Left colon (tissue), 2 donors: ENCODE measurements around the gene TTLL4. TPM values are rescaled to one million over a fixed set of nuclear protein-coding genes. Genes with fewer than 3 reads are reported as not detected.

Experiments
- total RNA-seq, 2 donors: library from RNA; stranded (reverse); fragmentation: NEBNext Ultra II Directional; extraction: Animal tissue kit (Norgen Biotek cat#: 25700); gene quantifications; one replicate each; pipeline ENCODE4 v1.2.1, GENCODE V29; 2021
- donor health status: DM: no; HTN: no; CAD: no.
- donor health status: DM: yes; HTN: yes; CAD: no.

TTLL4 gene
- total RNA-seq, 2 donors from 2014 or later, result 17.6 to 25.4 TPM

Other genes with a start within 250 kb of the TTLL4 start
- gene USP37, start 142.5 kb upstream of the TTLL4 start, total RNA-seq, result 10 to 100 TPM in 1 of 2 donors, 1 to 10 TPM in 1; 9.3 to 14.6 TPM
- gene CNOT9, start 142.0 kb upstream of the TTLL4 start, total RNA-seq, result 10 to 100 TPM; 32.7 to 39.1 TPM
- 1 to 10 TPM; 1.0 to 3.8 TPM for gene PLCD4, start 102.9 kb upstream of the TTLL4 start, total RNA-seq
- 10 to 100 TPM; 17.9 to 19.5 TPM for gene ZNF142, start 51.2 kb upstream of the TTLL4 start, total RNA-seq
- gene BCS1L, start 51.2 kb upstream of the TTLL4 start, total RNA-seq, result 10 to 100 TPM; 29.5 to 30.2 TPM
- 10 to 100 TPM; 14.6 to 14.9 TPM for gene RNF25, start 38.8 kb upstream of the TTLL4 start, total RNA-seq
- 10 to 100 TPM; 21.3 to 25.6 TPM for gene STK36, start 38.7 kb upstream of the TTLL4 start, total RNA-seq
- 10 to 100 TPM; 28.1 to 52.7 TPM for gene CYP27A1, start 71.3 kb downstream of the TTLL4 start, total RNA-seq
- gene PRKAG3, start 121.0 kb downstream of the TTLL4 start, total RNA-seq, result not detected
- under 1 TPM; 0.43 to 0.92 TPM for gene WNT6, start 149.0 kb downstream of the TTLL4 start, total RNA-seq
- 1 to 10 TPM in 1 of 2 donors, under 1 TPM in 1; 0.31 to 1.9 TPM for gene WNT10A, start 170.0 kb downstream of the TTLL4 start, total RNA-seq
- gene CDK5R2, start 248.8 kb downstream of the TTLL4 start, total RNA-seq, result under 1 TPM; 0.22 to 0.37 TPM